HG02943 (cell line): ENCODE measurements around the gene USP15.

Experiments
- ATAC-seq: cut with Tn5 transposase; IDR thresholded peaks from one replicate; pipeline ENCODE4 v1.9.1; 2021; ENCODE audit warnings: mild to moderate bottlenecking, low read depth, moderate library complexity; ENCODE audit not compliant: unreplicated experiment

USP15 gene

DNA sequence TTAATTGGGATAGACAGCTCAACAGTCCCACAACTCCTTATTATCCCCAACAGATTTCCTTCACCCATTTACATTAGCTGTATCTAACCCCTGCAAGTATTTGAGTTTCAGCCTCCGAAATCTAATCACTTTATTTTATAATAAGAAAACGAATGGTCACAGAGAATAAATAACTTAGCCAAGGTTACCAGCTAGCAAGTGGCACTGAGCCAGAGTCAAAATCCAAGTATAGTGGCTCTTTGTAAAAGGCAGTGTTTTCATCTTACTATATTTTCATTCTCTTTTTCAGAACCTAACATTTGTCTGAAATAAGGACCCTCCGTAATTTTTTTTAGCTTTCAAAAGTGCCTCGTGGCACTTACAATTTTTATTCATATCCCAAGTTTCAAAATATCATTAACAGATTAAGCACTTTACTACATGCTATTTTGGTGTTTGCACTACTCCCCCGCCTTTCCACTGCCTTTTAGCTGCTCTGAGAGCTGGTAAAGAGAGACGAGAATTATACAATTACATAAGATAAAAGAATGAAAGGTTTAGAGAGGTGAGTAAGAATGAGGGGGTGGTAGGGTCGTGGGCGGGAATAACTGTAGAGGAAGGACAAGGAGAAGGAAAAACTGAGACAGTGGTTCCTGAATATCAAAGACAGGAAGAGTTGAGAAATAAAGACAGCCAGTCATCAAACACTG, 3.7 kb upstream of the USP15 start:
- ATAC-seq, result no peak

DNA sequence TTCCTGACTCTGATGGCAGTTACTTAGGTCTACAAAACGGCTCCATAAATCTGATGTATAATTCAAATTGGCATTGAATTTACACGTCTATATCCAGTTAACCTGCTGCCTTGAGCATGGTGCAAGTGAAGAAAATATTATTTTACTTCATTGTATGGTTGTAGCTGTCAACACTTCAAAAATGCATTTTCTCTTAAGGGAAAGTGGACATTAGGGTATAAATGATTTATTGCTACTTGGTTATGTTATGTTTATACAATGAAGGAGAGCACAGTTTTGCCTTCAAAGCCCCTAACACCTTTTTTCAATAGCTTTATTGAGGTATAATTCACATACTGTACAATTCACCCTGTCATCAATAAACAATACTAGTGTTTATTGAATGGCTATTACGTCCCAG, 2.0 kb upstream of the USP15 start:
- ATAC-seq, result no peak

DNA sequence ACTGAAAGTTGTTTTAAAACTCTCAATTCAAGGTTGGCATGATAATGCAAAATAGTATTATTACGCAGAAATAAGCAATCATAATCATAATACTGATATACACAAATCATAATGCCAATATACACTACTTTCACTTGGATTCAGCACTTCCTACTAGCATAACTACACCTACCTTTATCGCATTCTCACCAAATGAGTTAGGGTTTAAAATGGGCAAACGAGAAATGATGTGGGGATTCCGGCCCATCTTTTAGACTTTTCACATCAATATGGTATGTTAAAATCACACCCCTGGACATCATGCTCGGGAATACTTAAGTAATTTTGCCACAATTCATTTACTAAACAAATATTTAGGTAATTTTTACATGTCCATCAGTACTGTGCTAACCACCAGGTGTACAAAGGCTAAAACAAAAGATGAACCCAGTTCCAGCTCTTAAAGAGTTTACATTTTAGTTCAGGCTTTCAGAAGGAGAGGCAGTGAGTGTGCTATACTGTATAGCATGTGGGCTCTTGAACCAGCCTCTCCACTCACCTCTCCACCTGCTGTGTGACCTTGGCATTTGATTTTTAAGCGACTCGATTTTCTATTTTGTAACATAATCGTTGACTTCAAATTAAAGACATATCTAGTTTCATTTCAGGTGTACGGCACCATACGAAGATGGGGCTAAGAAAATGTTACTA, 1.1 kb upstream of the USP15 start:
- no peak for ATAC-seq

DNA sequence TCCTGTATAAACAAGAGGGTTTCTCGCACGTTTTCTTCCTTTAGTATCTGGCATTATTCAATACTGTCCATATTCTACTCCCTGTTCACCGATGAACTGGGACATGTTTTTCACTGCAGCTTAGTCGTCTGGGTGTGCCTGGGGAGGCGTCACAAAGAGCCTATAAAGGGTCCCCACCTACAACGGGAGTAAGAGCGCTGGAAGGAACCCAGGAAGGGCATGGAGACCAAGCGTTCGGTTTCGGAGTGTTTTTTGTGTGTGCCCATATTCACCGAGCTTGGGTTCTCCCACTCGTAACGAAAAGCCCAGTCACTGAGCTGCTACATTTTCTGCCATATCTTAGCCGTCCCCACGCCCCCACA, 592 bp upstream of the USP15 start:
- ATAC-seq, result peak; percentile 17

DNA sequence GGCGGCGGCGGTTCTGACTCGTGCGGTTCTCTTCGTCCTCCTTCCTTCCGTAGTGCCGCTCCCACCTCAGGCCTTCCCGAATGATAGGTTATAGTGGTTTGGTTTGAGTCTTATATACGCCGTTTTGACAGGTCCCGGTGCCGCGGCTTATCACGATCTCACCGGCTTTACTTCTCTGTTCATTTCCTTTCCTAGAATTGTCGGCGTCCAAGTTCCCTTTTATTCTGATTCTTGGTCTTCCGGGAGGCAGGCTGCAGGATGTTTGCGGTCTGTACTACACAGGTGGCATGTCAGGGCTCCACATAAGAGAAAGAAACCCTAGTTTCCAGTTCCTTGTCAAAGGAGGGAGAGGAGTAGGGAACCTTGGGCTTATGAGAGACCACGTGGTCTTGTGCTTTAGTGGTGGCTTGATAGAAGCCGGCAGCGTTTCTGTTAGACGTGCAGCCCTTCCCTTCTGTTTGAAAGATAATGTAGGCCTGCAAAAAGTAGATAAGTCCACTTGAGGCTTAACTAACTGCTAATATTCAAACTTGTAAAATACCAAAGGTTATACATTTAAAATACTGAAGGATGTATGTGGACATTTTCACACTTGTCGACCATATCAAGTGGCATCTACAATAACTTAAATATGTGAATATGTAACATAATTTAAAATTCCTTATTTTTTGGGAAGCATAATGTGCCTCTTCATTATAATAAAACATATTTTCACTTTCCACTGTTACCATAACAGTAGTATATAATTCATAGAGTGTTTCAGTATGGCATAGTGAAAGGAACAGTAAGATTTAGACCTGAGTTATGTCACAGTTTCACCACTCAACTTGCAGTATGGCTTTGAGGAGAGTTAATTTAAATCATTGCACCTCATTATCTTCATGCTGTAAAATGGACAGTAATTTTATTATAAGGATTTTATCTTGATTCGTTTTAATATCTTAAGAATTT, 804 bp downstream of the USP15 start:
- peak; percentile 54 for ATAC-seq

DNA sequence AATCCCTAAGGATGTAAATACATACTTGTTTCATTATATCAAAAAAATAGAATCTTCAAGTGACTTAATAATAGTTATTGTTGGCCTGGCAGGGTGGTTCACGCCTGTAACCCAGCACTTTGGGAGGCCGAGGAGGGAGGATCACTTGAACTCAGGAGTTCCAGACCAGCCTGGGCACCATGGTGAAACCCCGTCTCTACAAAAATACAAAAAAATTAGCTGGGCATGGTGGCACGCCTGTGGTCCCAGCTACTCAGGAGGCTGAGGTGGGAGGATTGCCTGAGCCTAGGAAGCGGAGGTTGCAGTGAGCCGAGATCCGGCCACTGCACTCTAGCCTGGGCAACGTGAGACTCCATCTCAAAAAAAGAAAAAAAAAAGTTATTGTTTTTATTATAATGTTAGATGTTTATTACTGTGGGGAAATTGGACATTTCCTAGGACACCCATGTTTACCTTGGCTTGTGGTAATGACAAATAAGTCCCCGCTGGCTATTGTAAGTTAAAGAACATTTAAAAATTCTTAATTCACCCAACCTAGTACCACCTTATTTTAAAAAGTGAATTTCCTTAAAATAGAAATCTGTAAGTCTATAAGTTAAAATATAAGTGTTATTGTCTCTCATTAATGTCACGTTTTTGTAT, 1.8 kb downstream of the USP15 start:
- ATAC-seq, result no peak

DNA sequence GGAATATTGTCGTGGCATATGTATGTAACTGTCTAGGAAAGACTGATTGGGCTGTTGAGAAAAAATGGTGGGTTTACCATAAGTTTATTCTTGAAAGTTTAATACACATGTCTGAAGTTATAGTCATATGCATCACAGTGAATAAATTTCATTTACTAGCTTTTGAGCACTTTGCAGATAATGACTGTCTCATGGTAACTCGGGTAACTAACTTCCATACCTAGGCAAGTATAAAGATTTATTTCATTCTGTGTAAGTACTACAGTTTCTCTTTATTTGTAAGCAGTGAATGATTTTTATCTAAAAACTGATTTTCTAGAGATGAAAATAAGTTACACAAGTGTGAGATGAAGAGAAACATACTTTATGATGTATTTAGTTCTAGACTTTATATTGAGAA, 3.0 kb downstream of the USP15 start:
- no peak for ATAC-seq

DNA sequence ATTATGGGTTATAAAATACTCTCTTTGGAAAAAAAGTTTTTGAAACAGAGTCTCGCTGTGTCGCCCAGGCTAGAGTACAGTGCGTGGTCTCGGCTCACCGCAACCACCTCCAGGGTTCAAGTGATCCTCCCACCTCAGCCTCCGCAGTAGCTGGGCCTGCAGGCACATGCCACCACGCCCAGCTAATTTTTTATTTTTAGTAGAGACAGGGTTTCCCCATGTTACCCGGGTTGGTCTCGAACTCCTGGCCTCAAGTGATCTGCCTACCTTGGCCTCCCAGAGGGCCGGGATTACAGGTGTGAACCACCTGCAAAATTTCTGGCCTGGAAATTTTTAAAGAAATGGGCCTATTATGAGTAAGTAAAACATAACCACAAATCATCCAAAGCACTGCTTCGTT, 3.8 kb downstream of the USP15 start:
- no peak for ATAC-seq

DNA sequence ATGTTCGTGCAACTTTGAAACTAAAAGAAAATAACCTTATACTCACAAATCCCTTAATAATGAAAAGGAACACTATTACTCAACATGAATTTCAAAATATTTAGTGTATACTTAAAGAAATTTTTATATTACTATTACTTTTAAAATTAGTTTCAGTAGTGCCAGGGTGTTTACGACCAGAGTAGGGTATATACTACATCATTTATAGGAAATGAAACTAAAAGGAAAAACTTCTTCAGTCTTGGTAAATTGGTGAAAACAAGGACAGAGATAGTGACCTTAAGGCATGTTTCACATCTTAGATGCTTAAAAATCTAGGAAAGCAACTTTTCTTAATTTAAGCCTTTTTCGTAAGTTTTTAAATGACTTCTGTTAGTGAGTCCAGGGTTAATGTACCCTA, 4.5 kb downstream of the USP15 start:
- no peak for ATAC-seq

DNA sequence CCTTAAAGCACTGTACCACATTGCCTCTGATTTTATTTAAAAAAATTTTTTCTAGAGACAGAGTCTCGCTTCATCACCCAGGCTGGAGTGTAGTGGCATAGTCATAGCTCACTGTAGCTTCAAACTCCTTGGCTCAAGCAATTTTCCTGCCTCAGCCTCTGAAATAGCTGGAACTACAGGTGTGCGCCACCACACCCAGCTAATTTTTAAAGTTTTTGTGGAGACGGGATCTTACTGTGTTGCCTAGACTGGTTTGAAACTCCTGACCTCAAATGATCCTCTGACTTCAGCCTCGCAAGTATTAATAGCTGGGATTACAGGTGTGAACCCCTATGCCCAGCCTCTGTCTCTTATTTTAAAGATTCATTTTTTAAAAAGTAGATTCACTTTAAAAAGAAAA, 5.3 kb downstream of the USP15 start:
- ATAC-seq, result no peak

DNA sequence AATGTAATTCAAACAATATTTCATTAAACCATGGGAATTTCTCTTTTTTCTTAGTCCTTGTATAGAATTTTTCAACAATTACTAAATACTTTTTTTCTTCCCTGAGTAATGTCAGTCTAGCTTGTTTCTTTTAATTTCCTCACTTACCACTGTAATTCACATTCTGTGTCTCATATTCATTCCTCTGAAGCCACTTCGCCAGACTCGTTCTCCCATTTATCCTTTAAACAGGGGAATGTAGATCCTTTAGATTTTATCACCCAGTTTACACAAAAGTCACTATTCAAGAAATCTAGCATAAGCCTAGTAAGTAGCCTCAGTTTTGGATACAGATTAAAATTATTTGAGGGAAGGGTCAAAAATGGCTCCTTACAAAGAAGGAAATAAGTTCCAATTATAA, 6.8 kb downstream of the USP15 start:
- no peak for ATAC-seq

DNA sequence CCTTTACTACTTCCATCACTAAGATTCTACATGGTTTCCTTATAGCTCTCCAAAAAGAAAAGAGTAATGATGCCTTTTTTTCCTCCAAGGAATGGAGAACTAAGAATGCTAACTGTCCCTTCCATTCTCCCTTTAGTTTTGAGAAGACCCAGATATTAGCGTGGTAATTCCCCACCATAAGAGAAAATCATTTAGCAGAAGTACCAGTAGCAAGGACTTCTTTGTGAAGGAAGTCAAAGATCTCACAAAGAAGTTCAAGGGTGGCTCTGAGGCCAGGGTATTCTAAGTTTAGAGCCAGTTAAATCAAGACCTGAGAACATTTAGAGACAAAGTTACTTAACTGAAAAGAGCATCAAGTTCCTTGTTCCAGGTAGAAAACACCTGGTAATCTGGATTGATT, 7.3 kb downstream of the USP15 start:
- no peak for ATAC-seq

DNA sequence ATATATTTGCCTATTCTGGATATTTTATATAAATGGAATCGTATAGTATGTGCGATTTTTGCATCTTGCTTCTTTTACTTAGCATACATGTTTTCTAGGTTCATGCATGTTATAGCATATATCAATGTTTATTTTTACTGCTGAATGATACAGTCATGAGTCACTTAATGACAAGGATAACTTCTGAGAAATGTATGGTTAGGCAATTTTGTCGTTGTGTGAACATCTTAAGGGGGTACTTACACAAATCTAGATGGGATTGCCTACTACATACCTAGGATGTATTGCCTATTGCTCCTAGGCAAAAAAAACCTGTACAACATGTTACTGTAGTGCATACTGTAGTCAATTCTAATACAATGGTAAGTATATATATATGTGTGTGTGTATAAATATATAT, 8.8 kb downstream of the USP15 start:
- ATAC-seq, result no peak

DNA sequence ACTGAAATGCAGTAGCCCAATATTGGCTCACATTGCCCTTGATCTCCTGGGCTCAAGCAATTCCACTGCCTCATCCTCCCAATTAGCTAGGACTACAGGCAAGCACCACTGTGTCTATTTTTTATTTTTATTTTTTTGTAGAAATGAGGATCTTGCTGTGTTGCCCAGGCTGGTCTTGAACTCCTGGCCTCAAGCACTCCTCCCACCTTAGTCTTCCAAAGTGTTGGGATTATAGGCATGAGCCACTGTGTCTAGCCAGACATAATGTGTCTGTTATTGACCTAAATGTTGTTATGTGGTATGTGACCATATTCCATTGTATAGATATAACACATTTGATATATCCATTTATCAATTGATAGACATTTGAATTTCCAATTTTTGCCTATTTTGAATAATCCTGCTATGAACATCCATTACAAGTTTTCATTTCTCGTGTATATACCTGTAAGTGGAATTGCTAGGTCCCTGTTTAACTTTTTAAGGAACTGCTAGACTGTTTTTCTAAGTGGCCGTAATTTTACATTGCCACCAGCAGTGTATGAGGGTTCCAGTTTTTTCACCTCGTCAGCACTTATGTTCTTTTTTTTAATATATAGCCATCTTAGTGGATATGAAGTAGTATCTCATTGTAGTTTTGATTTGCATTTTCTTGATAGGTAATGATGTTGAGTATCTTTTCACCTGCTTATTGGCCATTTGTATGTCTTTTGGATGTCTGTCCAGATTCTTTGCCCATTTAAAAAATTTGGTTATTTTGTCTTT, 9.4 kb downstream of the USP15 start:
- ATAC-seq, result no peak

DNA sequence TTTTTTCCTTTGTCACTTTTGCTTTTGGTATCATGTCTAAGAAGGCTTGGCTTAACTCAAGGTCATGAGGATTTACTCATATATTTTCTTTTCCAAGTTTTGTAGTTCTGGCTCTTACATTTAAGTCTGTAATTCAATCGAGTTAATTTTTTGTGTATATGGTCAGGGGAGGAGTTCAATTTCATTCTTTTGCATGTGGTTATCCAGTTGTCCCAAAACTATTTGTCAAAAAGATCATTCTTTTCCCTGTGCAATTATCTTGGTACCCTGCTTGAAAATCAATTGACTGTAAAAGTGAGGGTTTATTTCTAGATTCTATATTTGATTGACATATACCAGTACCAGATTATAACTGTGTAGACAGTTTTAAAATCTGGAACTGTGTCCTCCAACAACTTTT, 10.2 kb downstream of the USP15 start:
- no peak for ATAC-seq

DNA sequence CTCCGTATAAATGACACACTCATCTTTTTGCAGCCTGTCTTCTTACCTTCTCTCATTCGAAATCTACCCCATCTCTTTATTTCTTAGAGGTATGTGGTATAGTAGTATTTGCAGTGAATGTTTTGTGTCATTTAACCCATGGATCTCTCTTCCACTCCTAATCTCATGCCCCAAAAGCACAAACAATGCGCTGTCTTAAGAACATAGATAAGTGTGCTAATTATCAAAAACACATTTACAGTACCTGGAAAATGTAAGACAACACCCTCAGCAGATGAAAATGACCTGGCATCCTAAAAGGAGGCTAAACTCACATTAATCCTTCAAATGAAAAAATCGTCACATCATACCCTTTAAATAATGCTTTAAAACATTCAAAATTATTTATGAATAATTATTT, 10.7 kb downstream of the USP15 start:
- no peak for ATAC-seq

DNA sequence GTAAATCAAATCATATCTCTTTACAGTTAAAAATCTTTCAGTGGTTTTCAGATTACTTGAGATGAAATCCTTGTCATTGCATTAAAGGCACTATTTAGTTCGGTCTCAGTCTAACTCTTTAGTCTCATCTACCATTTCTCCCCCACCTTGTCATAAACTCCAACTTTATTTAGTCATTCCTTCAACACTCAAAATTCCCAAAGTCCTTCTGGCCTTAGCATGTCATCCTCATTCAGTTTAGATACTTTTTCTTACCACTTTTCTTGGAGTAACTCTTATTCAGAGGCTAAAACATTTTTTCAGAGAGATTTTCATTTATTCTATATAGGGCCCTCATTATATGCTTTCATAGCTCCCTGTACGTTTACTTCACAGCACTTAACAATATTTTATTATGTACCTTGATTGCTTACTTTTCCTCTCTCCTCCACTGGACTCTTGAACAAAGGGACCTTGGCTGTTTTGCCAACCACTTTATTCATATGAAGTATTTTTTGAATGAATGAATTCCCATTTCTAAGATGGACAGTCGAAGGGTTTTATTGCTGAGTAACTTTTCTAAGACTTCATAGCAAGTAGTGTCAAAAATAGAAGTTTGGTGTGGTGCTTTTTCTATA, 12.8 kb downstream of the USP15 start:
- no peak for ATAC-seq

DNA sequence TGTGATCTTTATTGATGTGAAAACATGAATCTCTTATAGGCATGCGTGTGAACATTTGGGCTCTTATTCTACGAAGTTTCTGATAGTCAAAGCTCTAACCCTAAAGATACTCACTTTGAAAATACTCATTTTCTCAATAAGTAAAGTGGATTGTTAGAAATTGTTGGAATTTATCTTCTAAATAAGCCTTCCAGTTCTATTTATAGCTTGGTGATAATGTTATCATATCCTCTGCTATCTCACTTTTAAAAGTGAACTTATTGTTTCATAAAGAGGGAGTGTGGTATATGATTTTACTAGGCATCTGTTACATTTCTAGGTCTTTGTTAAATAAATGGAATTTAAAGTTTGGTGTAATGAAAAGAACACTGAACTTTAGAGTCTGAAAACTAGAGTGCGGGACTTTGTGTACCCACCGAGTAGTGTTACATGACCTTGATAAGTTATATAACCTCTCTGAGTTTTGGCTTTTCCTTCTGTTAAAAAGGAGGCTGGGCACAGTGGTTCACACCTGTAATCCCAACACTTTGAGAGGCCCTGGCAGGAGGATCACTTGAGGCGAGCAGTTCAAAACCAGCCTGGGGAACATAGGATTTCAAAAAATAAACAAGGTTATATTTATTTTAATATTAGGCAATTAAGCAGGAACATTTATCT, 13.6 kb downstream of the USP15 start:
- no peak for ATAC-seq

DNA sequence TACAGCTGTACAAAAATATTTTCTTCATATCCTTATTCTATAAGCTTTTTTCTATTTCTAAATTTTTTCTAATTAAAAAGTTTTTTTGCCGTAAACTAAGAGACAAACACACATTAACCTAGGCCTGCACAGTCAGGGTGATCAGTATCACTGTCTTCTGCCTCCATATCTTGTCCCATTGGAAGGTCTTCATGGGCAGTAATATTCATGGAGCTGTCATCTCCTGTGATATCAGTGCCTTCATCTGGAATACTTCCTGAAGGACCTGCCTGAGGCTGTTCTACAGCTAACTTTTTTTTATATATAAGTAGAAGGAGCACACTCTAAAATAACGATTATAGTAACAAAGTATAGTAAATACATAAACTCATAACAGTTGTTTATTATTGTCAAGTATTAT, 17.8 kb downstream of the USP15 start:
- ATAC-seq, result no peak
